ENCODE measurements around the gene NENF. TPM values are rescaled to one million over a fixed set of nuclear protein-coding genes. Genes with fewer than 3 reads are reported as not detected.
A peak's percentile ranks its signal among the peaks of the same experiment; 100 is the strongest.

Gene NENF
- total RNA-seq, 2 experiments from 2014 or later: 27.7 to 35.4 TPM

- ATAC-seq (no peak), DNase-seq (no peak)
- Mint-ChIP-seq H3K9me3 (no peaks in the 10 kb centered on the region), H3K36me3 (ENCODE audit: low read depth) (peaks cover 2% of the 10 kb centered on the region), H3K4me3 (peak overlapping the region; percentile 32), H3K4me1 (ENCODE audit: low read depth) (peaks cover 29% of the 10 kb centered on the region), H3K27ac (peak overlapping the region; percentile 3), H3K27me3 (no peaks in the 10 kb centered on the region)
- intact Hi-C loops (cut with micrococcal nuclease): no loop called here
- TF ChIP-seq CTCF (IDR thresholded peaks at IDR 0.05): no peak
- ChIA-PET CTCF (interaction anchor here (3.2 to 9.8 kb wide), 2 partner anchors 25 kb away, joined by 20 to 77 read pairs; no protein-coding TSS in a partner anchor), POLR2A (interaction anchor here (1.0 to 1.4 kb wide), 3 partner anchors 17 to 604 kb away, joined by 3 to 5 read pairs (median 4); partner anchors contain the start of gene PACC1)
These were observed 1.1 kb upstream of the NENF start for GRCh38 chr1:212431644-212432043.

GRCh38 chr1:212432272-212432660, 454 bp upstream of the NENF start:
- H3K9me3 Mint-ChIP-seq: no peaks in the 10 kb centered on the region

GRCh38 chr1:212433577-212434462, 1.1 kb downstream of the NENF start:
- Mint-ChIP-seq H3K4me1 (ENCODE audit: low read depth) (peaks cover 40% of the 10 kb centered on the region), H3K27ac (peak overlapping the region; percentile 56), H3K36me3 (ENCODE audit: low read depth) (peaks cover 2% of the 10 kb centered on the region), H3K9me3 (no peaks in the 10 kb centered on the region), H3K27me3 (no peaks in the 10 kb centered on the region), H3K4me3 (peak overlapping the region; percentile 74)
- CTCF ChIA-PET: interaction anchor here (0.6 to 3.2 kb wide), 3 partner anchors 13 to 43 kb away, joined by 3 to 20 read pairs (median 4); no protein-coding TSS in a partner anchor
- DNase-seq (peak; percentile 9), ATAC-seq (no peak)
- TF ChIP-seq CTCF (IDR thresholded peaks at IDR 0.05): no peak
- intact Hi-C loops (cut with micrococcal nuclease): no loop called here
- POLR2A ChIA-PET: no interaction called here

More at GRCh38 chr1:212432272-212432660, 454 bp upstream of the NENF start:
- DNase-seq: peak; percentile 43
- Mint-ChIP-seq H3K27me3 (no peaks in the 10 kb centered on the region), H3K4me3 (peak overlapping the region; percentile 69), H3K27ac (peak overlapping the region; percentile 73), H3K4me1 (ENCODE audit: low read depth) (peaks cover 32% of the 10 kb centered on the region), H3K36me3 (ENCODE audit: low read depth) (peaks cover 2% of the 10 kb centered on the region)
- intact Hi-C loops (cut with micrococcal nuclease): no loop called here
- ATAC-seq: no peak
- TF ChIP-seq CTCF (IDR thresholded peaks at IDR 0.05): no peak
- ChIA-PET POLR2A (interaction anchor here (1.0 to 1.4 kb wide), 3 partner anchors 17 to 605 kb away, joined by 3 to 5 read pairs (median 4); partner anchors contain the start of gene PACC1), CTCF (interaction anchor here (1.6 to 3.2 kb wide), 2 partner anchors 24 to 45 kb away, joined by 4 to 20 read pairs; no protein-coding TSS in a partner anchor)

GRCh38 chr1:212434992-212435391, 2.3 kb downstream of the NENF start:
- Mint-ChIP-seq H3K4me3 (no peak overlapping the region), H3K9me3 (no peaks in the 10 kb centered on the region), H3K36me3 (ENCODE audit: low read depth) (peaks cover 2% of the 10 kb centered on the region), H3K27me3 (no peaks in the 10 kb centered on the region), H3K4me1 (ENCODE audit: low read depth) (peaks cover 40% of the 10 kb centered on the region), H3K27ac (no peak overlapping the region)
- intact Hi-C loops (cut with micrococcal nuclease): no loop called here
- no peak for DNase-seq
- ChIA-PET CTCF (interaction anchor here (3.2 kb wide), 1 partner anchor 21 kb away, joined by 20 read pairs; no protein-coding TSS in a partner anchor), POLR2A (no interaction called here)
- no peak for TF ChIP-seq CTCF (IDR thresholded peaks at IDR 0.05)
- ATAC-seq: no peak
